H9 (cell line): ENCODE measurements around the gene CCDC158. TPM values are rescaled to one million over a fixed set of nuclear protein-coding genes. Genes with fewer than 3 reads are reported as not detected.

Source experiments
- DNase-seq: peaks from one replicate; pipeline ENCODE4 v3.0.0-alpha.2; 2017
- H2AFZ ChIP-seq: one replicate; pipeline ENCODE4 v1.6.1; 2013; ENCODE audit warnings: mild to moderate bottlenecking, low read length, control low read depth, moderate library complexity
- H2AK5ac ChIP-seq: 2 replicates; pipeline ENCODE4 v1.6.1; 2013; ENCODE audit warnings: low read length, control low read depth, mixed read lengths; ENCODE audit not compliant: insufficient read length
- H2BK120ac ChIP-seq: one replicate; pipeline ENCODE4 v1.6.1; 2013; ENCODE audit warnings: low read depth, mild to moderate bottlenecking, low read length, control low read depth, inconsistent platforms; ENCODE audit not compliant: poor library complexity, severe bottlenecking
- H2BK12ac ChIP-seq: 2 replicates; pipeline ENCODE4 v1.6.1; 2013; ENCODE audit warnings: low read length, control low read depth, mixed read lengths, low read depth; ENCODE audit not compliant: insufficient read length
- H2BK15ac ChIP-seq: 2 replicates; pipeline ENCODE4 v1.6.1; 2013; ENCODE audit warnings: low read depth, low read length, control low read depth
- H2BK20ac ChIP-seq: one replicate; pipeline ENCODE4 v1.6.1; 2013; ENCODE audit warnings: low read depth, mild to moderate bottlenecking, low read length, control low read depth, inconsistent platforms; ENCODE audit not compliant: poor library complexity, severe bottlenecking
- H2BK5ac ChIP-seq: 2 replicates; pipeline ENCODE4 v1.6.1; 2013; ENCODE audit warnings: low read length, control low read depth, mixed read lengths; ENCODE audit not compliant: insufficient read length
- H3K14ac ChIP-seq: 2 replicates; pipeline ENCODE4 v1.6.1; 2013; ENCODE audit warnings: low read length, control low read depth; ENCODE audit not compliant: insufficient read depth
- H3K18ac ChIP-seq: 2 replicates; pipeline ENCODE4 v1.6.1; 2013; ENCODE audit warnings: low read depth, mild to moderate bottlenecking, mixed read lengths, low read length, control low read depth; ENCODE audit not compliant: insufficient read length
- H3K23ac ChIP-seq: 2 replicates; pipeline ENCODE4 v1.6.1; 2013; ENCODE audit warnings: low read length, control low read depth, mixed read lengths, low read depth; ENCODE audit not compliant: insufficient read length
- H3K23me2 ChIP-seq: 2 replicates; pipeline ENCODE4 v1.6.1; 2013; ENCODE audit warnings: low read depth, mild to moderate bottlenecking, mixed read lengths, low read length, control low read depth; ENCODE audit not compliant: insufficient read length, poor library complexity, severe bottlenecking
- H3K27ac ChIP-seq: 2 replicates; pipeline ENCODE4 v1.5.1; 2013; ENCODE audit warnings: low read length, control low read depth, mixed read lengths, low read depth; ENCODE audit not compliant: insufficient read length
- H3K27me3 ChIP-seq: 2 replicates; pipeline ENCODE4 v1.6.1; 2013; ENCODE audit warnings: low read length, control low read depth, inconsistent platforms; ENCODE audit not compliant: insufficient read depth
- H3K4ac ChIP-seq: 2 replicates; pipeline ENCODE4 v1.6.1; 2013; ENCODE audit warnings: low read depth, mild to moderate bottlenecking, control low read depth, inconsistent platforms, low read length, moderate library complexity
- H3K4me1 ChIP-seq: 2 replicates; pipeline ENCODE4 v1.6.1; 2013; ENCODE audit warnings: low read length, control low read depth, inconsistent platforms; ENCODE audit not compliant: insufficient read depth
- H3K4me2 ChIP-seq: 2 replicates; pipeline ENCODE4 v1.6.1; 2013; ENCODE audit warnings: low read length, control low read depth, mixed read lengths; ENCODE audit not compliant: insufficient read length, insufficient read depth
- H3K56ac ChIP-seq: 2 replicates; pipeline ENCODE4 v1.6.1; 2013; ENCODE audit warnings: low read depth, mild to moderate bottlenecking, mixed read lengths, low read length, control low read depth; ENCODE audit not compliant: insufficient read length
- H3K79me1 ChIP-seq: 2 replicates; pipeline ENCODE4 v1.6.1; 2013; ENCODE audit warnings: low read depth, mild to moderate bottlenecking, moderate library complexity, low read length, control low read depth, inconsistent platforms; ENCODE audit not compliant: insufficient read depth, poor library complexity, severe bottlenecking
- H3K79me2 ChIP-seq: 2 replicates; pipeline ENCODE4 v1.6.1; 2013; ENCODE audit warnings: low read length, control low read depth, inconsistent platforms; ENCODE audit not compliant: insufficient read depth
- H3K9ac ChIP-seq: 2 replicates; pipeline ENCODE4 v1.6.1; 2013; ENCODE audit warnings: low read length, control low read depth, mixed read lengths; ENCODE audit not compliant: insufficient read length; ENCODE audit errors: extremely low read depth
- H3K9me3 ChIP-seq: one replicate; pipeline ENCODE4 v1.6.1; 2013; ENCODE audit warnings: low read depth, low read length, inconsistent platforms; ENCODE audit not compliant: control insufficient read depth
- H3T11ph ChIP-seq: one replicate; pipeline ENCODE4 v1.6.1; 2013; ENCODE audit warnings: mild to moderate bottlenecking, low read length, control low read depth, inconsistent platforms
- H4K20me1 ChIP-seq: one replicate; pipeline ENCODE4 v1.6.1; 2013; ENCODE audit not compliant: control insufficient read depth, insufficient read length, insufficient read depth
- H4K5ac ChIP-seq: 2 replicates; pipeline ENCODE4 v1.6.1; 2013; ENCODE audit warnings: low read depth, mild to moderate bottlenecking, mixed read lengths, low read length, control low read depth; ENCODE audit not compliant: insufficient read length
- H4K8ac ChIP-seq: replicated peaks from 2 replicates; pipeline ENCODE4 v1.6.1; 2013; ENCODE audit warnings: low read length, control low read depth, mixed read lengths, low read depth; ENCODE audit not compliant: insufficient read length
- H4K91ac ChIP-seq: 2 replicates; pipeline ENCODE4 v1.6.1; 2013; ENCODE audit warnings: low read depth, mild to moderate bottlenecking, moderate library complexity, mixed read lengths, low read length, control low read depth; ENCODE audit not compliant: insufficient read length
- H3K27ac Mint-ChIP-seq, 3 experiments: 2 replicates in 2 of 3; 3 replicates in 1 of 3; pipeline ENCODE4 v1.8.0; 2020 to 2021; ENCODE audit warnings: mixed read lengths in 3 of 3, mild to moderate bottlenecking in 1 of 3, moderate library complexity in 1 of 3
- H3K27me3 Mint-ChIP-seq: 2 replicates; pipeline ENCODE4 v1.8.0; 2021; ENCODE audit warnings: low read depth, mild to moderate bottlenecking, moderate library complexity, mixed read lengths
- H3K36me3 Mint-ChIP-seq, 3 experiments: 2 replicates in 2 of 3; 3 replicates in 1 of 3; pipeline ENCODE4 v1.8.0; 2020 to 2021; ENCODE audit warnings: low read depth in 3 of 3, mixed read lengths in 3 of 3; ENCODE audit not compliant: insufficient read depth in 1 of 3
- H3K4me1 Mint-ChIP-seq, 2 experiments: 2 replicates each; pipeline ENCODE4 v1.8.0; 2020; ENCODE audit warnings: mixed read lengths in 2 of 2
- H3K4me3 Mint-ChIP-seq, 2 experiments: 2 replicates in 1 of 2; 3 replicates in 1 of 2; pipeline ENCODE4 v1.8.0; 2020 to 2021; ENCODE audit warnings: mild to moderate bottlenecking in 2 of 2, mixed read lengths in 2 of 2, moderate library complexity in 1 of 2
- H3K9me3 Mint-ChIP-seq, 2 experiments: 2 replicates in 1 of 2; 3 replicates in 1 of 2; pipeline ENCODE4 v1.8.0; 2020; ENCODE audit warnings: mild to moderate bottlenecking in 2 of 2, mixed read lengths in 2 of 2, moderate library complexity in 1 of 2
- WGBS: extraction: QIAGEN DNeasy Blood & Tissue Kit; methylation state at CpG from one replicate; pipeline ENCODE4 v1.1.7; 2013; ENCODE audit warnings: missing lambda C conversion rate, low lambda C conversion rate, mixed read lengths; ENCODE audit not compliant: insufficient read length; ENCODE audit errors: extremely low coverage; 5-methylcytosine and 5-hydroxymethylcytosine counted together
- total RNA-seq: library from RNA; stranded (reverse); gene quantifications from 2 replicates; pipeline ENCODE4 v1.2.1, GENCODE V29; 2021
- TF ChIP-seq, protein P1 (sequence below): fragments of 200-600 bp; sonication (generic); conservative IDR thresholded peaks from 3 replicates; pipeline ENCODE4 v1.8.0; 2021; ENCODE audit warnings: antibody characterized with exemption, mild to moderate bottlenecking

Gene CCDC158
- total RNA-seq, 1 experiment from 2014 or later: not detected

DNA sequence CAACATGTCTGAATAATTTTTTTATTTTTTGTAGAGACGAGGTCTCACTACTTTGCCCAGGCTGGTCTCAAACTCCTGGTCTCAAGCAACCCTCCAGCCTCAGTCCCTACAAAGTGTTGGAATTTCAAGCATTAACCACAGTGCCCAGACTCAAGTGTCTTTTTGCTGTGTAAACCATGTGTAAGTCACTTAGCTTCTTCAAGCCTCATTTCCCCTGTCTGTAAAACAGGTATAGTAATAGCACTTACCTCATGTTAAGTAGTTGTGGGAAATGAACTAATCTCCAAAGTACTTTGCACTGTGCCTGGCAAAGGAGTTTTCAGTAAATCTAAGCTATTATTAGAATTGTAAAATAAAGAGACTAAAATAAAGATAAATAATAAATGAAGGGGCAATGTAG, 78.8 kb downstream of the CCDC158 start:
- Histone ChIP-seq H2BK20ac (no peak overlapping the region), H3K27me3 (no peaks in the 10 kb centered on the region), H2BK5ac (no peak overlapping the region), H2AFZ (no peak overlapping the region), H3K56ac (no peak overlapping the region), H3K9ac (no peak overlapping the region), H3K4me1 (no peaks in the 10 kb centered on the region), H2BK120ac (no peak overlapping the region), H3K27ac (no peak overlapping the region), H4K20me1 (no peaks in the 10 kb centered on the region), H4K91ac (no peak overlapping the region), H2BK15ac (no peak overlapping the region), H3K23me2 (no peaks in the 10 kb centered on the region), H2AK5ac (no peak overlapping the region), H4K5ac (no peak overlapping the region), H3K4me2 (no peak overlapping the region), H3K79me1 (no peaks in the 10 kb centered on the region), H3K4ac (no peak overlapping the region), H3K23ac (no peak overlapping the region), H4K8ac (no peak overlapping the region), H2BK12ac (no peak overlapping the region), H3K14ac (no peak overlapping the region), H3K18ac (no peak overlapping the region), H3T11ph (no peak overlapping the region), H3K79me2 (no peaks in the 10 kb centered on the region), H3K9me3 (no peaks in the 10 kb centered on the region)
- TF ChIP-seq, protein P1, sequence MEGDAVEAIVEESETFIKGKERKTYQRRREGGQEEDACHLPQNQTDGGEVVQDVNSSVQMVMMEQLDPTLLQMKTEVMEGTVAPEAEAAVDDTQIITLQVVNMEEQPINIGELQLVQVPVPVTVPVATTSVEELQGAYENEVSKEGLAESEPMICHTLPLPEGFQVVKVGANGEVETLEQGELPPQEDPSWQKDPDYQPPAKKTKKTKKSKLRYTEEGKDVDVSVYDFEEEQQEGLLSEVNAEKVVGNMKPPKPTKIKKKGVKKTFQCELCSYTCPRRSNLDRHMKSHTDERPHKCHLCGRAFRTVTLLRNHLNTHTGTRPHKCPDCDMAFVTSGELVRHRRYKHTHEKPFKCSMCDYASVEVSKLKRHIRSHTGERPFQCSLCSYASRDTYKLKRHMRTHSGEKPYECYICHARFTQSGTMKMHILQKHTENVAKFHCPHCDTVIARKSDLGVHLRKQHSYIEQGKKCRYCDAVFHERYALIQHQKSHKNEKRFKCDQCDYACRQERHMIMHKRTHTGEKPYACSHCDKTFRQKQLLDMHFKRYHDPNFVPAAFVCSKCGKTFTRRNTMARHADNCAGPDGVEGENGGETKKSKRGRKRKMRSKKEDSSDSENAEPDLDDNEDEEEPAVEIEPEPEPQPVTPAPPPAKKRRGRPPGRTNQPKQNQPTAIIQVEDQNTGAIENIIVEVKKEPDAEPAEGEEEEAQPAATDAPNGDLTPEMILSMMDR: no peak
- 0 out of 7 replicates have a peak, but pooled peaks cover 0 to under 1% (median 0%) of the 10 kb centered on the region in 3 experiments for H3K36me3 Mint-ChIP-seq
- no CpG with 5 or more reads among the region's 1 CpG for WGBS
- no peak for DNase-seq
- no peak overlapping the region for H3K27ac Mint-ChIP-seq
- no peaks in the 10 kb centered on the region for H3K4me1 Mint-ChIP-seq
- no peak overlapping the region for H3K4me3 Mint-ChIP-seq
- H3K9me3 Mint-ChIP-seq: peaks cover 2 to 5% of the 10 kb centered on the region in 2 experiments; a peak in 2 of 5 replicates
- peaks cover 2% of the 10 kb centered on the region; the same call in 1 of the 2 replicates for H3K27me3 Mint-ChIP-seq
